ENCODE data around the gene SEC16B.

The SEC16B gene

GRCh38 chr1:177940682-177941081 lies 29.2 kb downstream of the SEC16B start:
- DNase-seq (ENCODE audit: low read depth in 2 of 2): no peak

- no peak for DNase-seq (ENCODE audit: low read depth in 2 of 2)
Observed at GRCh38 chr1:177937931-177938330, 31.9 kb downstream of the SEC16B start.

GRCh38 chr1:177937174-177937770 lies 32.6 kb downstream of the SEC16B start:
- no peak for DNase-seq (ENCODE audit: low read depth in 2 of 2)

- DNase-seq (ENCODE audit: low read depth in 2 of 2): no peak
Observed at GRCh38 chr1:177935638-177936415, 34.0 kb downstream of the SEC16B start.

GRCh38 chr1:177934927-177935326 lies 34.9 kb downstream of the SEC16B start:
- DNase-seq (ENCODE audit: low read depth in 2 of 2): no peak

GRCh38 chr1:177934461-177934860 lies 35.4 kb downstream of the SEC16B start:
- no peak for DNase-seq (ENCODE audit: low read depth in 2 of 2)

- no peak for DNase-seq (ENCODE audit: low read depth in 2 of 2)
Observed at GRCh38 chr1:177933881-177934280, 36.0 kb downstream of the SEC16B start.

- no peak for DNase-seq (ENCODE audit: low read depth in 2 of 2)
Observed at GRCh38 chr1:177932123-177932522, 37.7 kb downstream of the SEC16B start.

- no peak for DNase-seq (ENCODE audit: low read depth in 2 of 2)
Observed at GRCh38 chr1:177928952-177929351, 40.9 kb downstream of the SEC16B start.

- no peak for DNase-seq (ENCODE audit: low read depth in 2 of 2)
Observed at GRCh38 chr1:177928194-177928593, 41.7 kb downstream of the SEC16B start.

GRCh38 chr1:177927021-177927596 lies 42.7 kb downstream of the SEC16B start:
- DNase-seq (ENCODE audit: low read depth in 2 of 2): no peak

- DNase-seq (ENCODE audit: low read depth in 2 of 2): no peak
Observed at GRCh38 chr1:177926201-177926600, 43.7 kb downstream of the SEC16B start.

- DNase-seq (ENCODE audit: low read depth in 2 of 2): no peak
Observed at GRCh38 chr1:177925006-177925405, 44.9 kb downstream of the SEC16B start.

GRCh38 chr1:177923441-177923840 lies 46.4 kb downstream of the SEC16B start:
- DNase-seq (ENCODE audit: low read depth in 2 of 2): no peak

- DNase-seq (ENCODE audit: low read depth in 2 of 2): no peak
Observed at GRCh38 chr1:177922209-177922608, 47.6 kb downstream of the SEC16B start.

- no peak for DNase-seq (ENCODE audit: low read depth in 2 of 2)
Observed at GRCh38 chr1:177921590-177921989, 48.3 kb downstream of the SEC16B start.

GRCh38 chr1:177920091-177920490 lies 49.8 kb downstream of the SEC16B start:
- no peak for DNase-seq (ENCODE audit: low read depth in 2 of 2)

- no peak for DNase-seq (ENCODE audit: low read depth in 2 of 2)
Observed at GRCh38 chr1:177915641-177916040, 54.2 kb downstream of the SEC16B start.

GRCh38 chr1:177914603-177915002 lies 55.3 kb downstream of the SEC16B start:
- DNase-seq (ENCODE audit: low read depth in 2 of 2): no peak

- no peak for DNase-seq (ENCODE audit: low read depth in 2 of 2)
Observed at GRCh38 chr1:177913762-177914540, 55.9 kb downstream of the SEC16B start.

- DNase-seq (ENCODE audit: low read depth in 2 of 2): no peak
Observed at GRCh38 chr1:177912991-177913390, 56.9 kb downstream of the SEC16B start.

GRCh38 chr1:177909416-177909815 lies 60.4 kb downstream of the SEC16B start:
- DNase-seq (ENCODE audit: low read depth in 2 of 2): no peak
